Nephron progenitor cell (in vitro differentiated cells): ENCODE measurements around the gene KRT16.

Experiments
- DNase-seq: peaks from one replicate; pipeline ENCODE4 v3.0.0; 2021
- H3K27ac Mint-ChIP-seq: 2 replicates; pipeline ENCODE4 v1.8.0; 2021; ENCODE audit warnings: mild to moderate bottlenecking, moderate library complexity, mixed read lengths
- H3K27me3 Mint-ChIP-seq: 2 replicates; pipeline ENCODE4 v1.8.0; 2021; ENCODE audit warnings: mild to moderate bottlenecking, low read depth, mixed read lengths; ENCODE audit not compliant: poor library complexity
- H3K36me3 Mint-ChIP-seq: 2 replicates; pipeline ENCODE4 v1.8.0; 2021; ENCODE audit warnings: low read depth, mixed read lengths
- H3K4me1 Mint-ChIP-seq: 2 replicates; pipeline ENCODE4 v1.8.0; 2021; ENCODE audit warnings: mixed read lengths
- H3K4me3 Mint-ChIP-seq: 2 replicates; pipeline ENCODE4 v1.8.0; 2021; ENCODE audit warnings: mild to moderate bottlenecking, moderate library complexity, mixed read lengths
- H3K9me3 Mint-ChIP-seq: 2 replicates; pipeline ENCODE4 v1.8.0; 2021; ENCODE audit warnings: mild to moderate bottlenecking, moderate library complexity, mixed read lengths
- TF ChIP-seq, protein P1 (sequence below): fragments of 200-600 bp; sonication (generic); IDR thresholded peaks from 2 replicates; pipeline ENCODE4 v1.5.0; 2021; ENCODE audit warnings: antibody characterized with exemption

KRT16 gene

GRCh38 chr17:41652461-41652970, 39.9 kb upstream of the KRT16 start:
- TF ChIP-seq, protein P1, sequence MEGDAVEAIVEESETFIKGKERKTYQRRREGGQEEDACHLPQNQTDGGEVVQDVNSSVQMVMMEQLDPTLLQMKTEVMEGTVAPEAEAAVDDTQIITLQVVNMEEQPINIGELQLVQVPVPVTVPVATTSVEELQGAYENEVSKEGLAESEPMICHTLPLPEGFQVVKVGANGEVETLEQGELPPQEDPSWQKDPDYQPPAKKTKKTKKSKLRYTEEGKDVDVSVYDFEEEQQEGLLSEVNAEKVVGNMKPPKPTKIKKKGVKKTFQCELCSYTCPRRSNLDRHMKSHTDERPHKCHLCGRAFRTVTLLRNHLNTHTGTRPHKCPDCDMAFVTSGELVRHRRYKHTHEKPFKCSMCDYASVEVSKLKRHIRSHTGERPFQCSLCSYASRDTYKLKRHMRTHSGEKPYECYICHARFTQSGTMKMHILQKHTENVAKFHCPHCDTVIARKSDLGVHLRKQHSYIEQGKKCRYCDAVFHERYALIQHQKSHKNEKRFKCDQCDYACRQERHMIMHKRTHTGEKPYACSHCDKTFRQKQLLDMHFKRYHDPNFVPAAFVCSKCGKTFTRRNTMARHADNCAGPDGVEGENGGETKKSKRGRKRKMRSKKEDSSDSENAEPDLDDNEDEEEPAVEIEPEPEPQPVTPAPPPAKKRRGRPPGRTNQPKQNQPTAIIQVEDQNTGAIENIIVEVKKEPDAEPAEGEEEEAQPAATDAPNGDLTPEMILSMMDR: no peak
- Mint-ChIP-seq H3K27me3 (peaks cover 3% of the 10 kb centered on the region), H3K36me3 (no peaks in the 10 kb centered on the region), H3K27ac (no peak overlapping the region), H3K4me3 (no peak overlapping the region), H3K4me1 (peaks cover 42% of the 10 kb centered on the region), H3K9me3 (no peaks in the 10 kb centered on the region)
- DNase-seq: no peak

- H3K9me3 Mint-ChIP-seq: no peaks in the 10 kb centered on the region
- no peak for DNase-seq
- peaks cover 3% of the 10 kb centered on the region for H3K27me3 Mint-ChIP-seq
- peaks cover 43% of the 10 kb centered on the region for H3K4me1 Mint-ChIP-seq
- H3K36me3 Mint-ChIP-seq: no peaks in the 10 kb centered on the region
- H3K4me3 Mint-ChIP-seq: no peak overlapping the region
- TF ChIP-seq, protein P1: no peak
- peak overlapping the region; percentile 5 for H3K27ac Mint-ChIP-seq
Measured at GRCh38 chr17:41651625-41652460, 39.3 kb upstream of the KRT16 start.

DNA sequence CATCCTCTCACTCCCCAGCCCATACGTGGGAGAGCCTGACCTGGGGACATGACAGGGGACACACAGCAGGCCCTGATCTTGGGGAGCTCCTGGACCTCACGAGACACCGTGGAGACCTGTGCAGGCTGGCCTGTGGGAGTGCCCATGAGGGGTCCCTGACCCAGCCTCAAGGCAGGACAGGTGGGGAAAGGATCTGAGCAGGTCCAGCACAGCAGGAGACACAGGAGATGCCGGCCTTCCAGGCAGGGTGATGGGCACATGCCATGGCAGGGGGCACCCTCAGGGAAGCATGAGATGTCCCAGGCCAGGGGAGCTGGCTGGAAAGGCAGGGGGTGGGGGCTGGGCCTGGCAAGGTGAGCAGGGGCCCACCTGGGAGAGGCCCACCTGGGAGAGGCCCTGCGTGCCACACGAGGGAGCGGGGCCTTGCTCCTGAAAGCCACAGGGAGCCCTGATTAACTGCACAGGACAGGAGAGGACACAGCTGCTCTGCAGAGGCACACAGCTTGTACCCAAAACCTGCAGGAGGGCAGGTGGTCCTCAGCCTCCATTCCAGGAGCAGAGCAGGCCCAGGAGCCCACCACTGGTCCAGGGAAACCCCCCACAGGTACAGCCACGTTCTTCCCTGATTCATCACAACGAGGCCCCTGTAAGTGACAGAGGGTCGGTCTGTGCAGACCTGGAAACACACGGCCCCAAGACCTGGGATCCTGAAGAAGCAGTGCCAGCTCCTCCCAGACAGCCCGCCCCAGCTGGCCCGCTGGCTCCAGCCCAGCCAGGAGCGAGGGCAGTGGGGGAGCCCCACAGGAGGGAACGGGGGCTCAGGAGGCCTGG, 38.4 kb upstream of the KRT16 start:
- Mint-ChIP-seq H3K27ac (no peak overlapping the region), H3K9me3 (no peaks in the 10 kb centered on the region), H3K4me3 (no peak overlapping the region), H3K27me3 (peaks cover 3% of the 10 kb centered on the region), H3K36me3 (no peaks in the 10 kb centered on the region), H3K4me1 (peaks cover 36% of the 10 kb centered on the region)
- TF ChIP-seq, protein P1: no peak
- DNase-seq: no peak

DNA sequence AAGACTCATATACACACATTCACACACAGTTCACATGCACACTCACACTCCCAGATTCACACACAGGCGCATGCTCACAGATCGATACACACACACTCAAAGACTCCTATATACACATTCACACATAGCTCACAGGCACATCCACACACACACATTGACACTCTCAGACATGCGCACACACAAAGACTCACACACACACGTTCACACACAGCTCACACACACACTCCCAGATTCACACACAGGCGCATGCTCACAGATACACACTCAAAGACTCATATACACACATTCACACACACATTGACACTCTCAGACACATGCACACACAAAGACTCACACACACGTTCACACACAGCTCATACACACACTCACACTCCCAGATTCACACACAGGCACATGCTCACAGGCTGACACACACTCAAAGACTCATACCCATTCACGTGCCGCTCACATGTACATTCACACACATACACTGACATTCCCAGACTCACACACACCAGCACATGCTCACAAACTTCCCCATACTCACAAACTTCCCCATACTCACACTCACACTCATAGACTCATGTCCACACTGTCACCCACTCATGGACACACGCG, 37.5 kb upstream of the KRT16 start:
- no peak overlapping the region for H3K4me3 Mint-ChIP-seq
- peaks cover 3% of the 10 kb centered on the region for H3K27me3 Mint-ChIP-seq
- TF ChIP-seq, protein P1: no peak
- no peaks in the 10 kb centered on the region for H3K9me3 Mint-ChIP-seq
- no peak for DNase-seq
- no peak overlapping the region for H3K27ac Mint-ChIP-seq
- peaks cover 32% of the 10 kb centered on the region for H3K4me1 Mint-ChIP-seq
- H3K36me3 Mint-ChIP-seq: no peaks in the 10 kb centered on the region

DNA sequence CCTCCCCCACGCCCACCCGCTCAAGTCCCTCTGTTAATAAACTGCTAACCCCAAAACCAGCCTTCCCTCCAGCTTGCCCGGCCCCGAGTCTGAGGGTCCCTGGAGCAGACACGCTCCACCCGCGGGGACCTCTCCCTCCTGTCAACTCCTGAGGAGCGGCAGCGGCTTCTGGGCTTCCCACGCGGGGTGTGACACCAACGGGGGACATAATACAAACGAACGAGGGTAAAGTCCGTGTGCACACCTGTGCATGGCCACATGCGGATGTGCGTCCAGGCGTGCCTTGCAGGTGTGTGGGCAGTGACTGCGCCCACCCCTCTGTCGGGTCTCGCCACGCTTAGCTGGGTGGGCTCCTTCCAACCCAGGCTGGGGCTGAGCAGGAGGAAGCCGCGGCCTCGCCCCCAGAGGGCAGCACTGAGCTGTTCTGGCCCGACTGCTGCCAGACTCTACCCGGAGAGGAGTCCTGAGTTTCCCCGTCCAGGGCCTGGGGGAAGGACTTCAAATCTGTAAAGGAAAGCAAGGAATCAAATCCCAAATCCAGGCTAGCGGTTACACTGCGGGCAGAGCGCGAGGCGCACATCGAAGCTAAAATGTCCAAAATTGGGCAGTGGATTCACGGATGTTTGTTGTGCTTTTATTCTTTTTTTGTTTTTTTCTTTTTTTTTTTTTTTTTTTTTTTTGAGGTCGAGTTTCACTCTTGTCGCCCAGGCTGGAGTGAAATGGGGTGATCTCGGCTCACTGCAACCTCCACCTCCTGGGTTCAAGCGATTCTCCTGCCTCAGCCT, 36.0 kb upstream of the KRT16 start:
- H3K36me3 Mint-ChIP-seq: no peaks in the 10 kb centered on the region
- H3K4me1 Mint-ChIP-seq: peaks cover 28% of the 10 kb centered on the region
- H3K9me3 Mint-ChIP-seq: no peaks in the 10 kb centered on the region
- DNase-seq: peak; percentile 96
- H3K27ac Mint-ChIP-seq: no peak overlapping the region
- TF ChIP-seq, protein P1: peak; percentile 89
- H3K27me3 Mint-ChIP-seq: peaks cover 3% of the 10 kb centered on the region
- peak overlapping the region; percentile 76 for H3K4me3 Mint-ChIP-seq
